GM18520 (cell line): ENCODE results near the gene TECR.
"Not testable (repeated sequence)": the region's sequence is repeated elsewhere in the genome, so short reads cannot be mapped to it uniquely, and the experiment has no call there.

Experiments used
- ATAC-seq: cut with Tn5 transposase; IDR thresholded peaks from one replicate; pipeline ENCODE4 v1.9.1; 2021; ENCODE audit not compliant: unreplicated experiment

The TECR gene

DNA sequence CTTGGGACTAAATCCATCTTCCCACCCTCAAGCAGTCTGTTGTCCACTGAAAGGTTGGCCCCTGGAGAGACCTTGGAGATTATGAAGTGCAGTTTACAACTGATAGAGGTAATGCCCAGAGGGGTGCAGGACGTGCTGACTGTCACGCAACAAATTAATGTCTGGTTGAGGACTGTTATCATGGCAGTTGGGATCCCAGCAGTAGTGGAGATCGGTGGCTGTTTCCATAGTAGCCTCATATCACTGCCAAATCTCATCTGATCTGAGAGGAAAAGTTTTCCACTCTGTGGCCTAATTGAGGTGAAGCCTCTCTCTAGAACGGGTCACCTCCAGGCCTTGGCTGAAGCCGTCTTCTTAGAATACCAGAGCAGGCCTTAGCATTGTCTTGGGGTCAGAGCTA lies 4.1 kb downstream of the TECR start:
- ATAC-seq = no peak

DNA sequence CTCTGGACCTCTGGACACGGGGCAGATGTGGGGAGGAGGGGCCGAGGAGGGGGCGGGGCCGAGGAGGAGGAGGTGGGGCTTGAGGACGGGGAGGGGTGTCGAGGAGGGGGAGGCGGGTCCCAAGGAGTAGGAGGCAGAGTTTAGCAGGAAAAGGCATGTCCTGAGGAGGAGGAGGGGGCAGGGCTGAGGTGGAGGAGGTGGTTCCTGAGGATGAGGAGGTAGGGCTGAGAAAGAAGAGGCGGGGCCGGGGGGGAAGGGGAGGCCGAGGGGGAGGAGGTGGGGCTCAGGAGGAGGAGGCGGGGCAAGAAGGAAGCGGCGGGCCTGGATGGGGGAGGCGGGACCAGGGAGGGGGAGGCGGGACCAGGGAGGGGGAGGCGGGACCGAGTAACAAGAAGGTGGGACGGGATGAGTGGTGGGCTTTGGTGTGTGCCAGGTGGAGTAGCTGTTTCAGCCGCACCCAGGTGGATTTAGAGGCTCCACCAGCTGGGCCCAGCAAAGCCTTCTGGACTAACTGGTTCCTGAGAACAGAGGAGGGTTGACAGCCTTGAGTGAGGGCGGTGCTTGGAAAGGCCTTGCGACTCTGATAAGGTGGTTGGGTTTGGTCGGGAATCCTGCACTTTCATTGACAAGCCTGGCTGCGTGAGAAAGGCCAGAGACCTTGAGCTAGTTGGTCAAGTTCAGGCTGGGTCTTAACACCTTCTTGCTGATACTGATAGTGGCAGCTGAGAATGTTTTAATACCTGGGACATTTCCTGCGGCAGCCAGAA lies 7.7 kb downstream of the TECR start:
- ATAC-seq = no peak

DNA sequence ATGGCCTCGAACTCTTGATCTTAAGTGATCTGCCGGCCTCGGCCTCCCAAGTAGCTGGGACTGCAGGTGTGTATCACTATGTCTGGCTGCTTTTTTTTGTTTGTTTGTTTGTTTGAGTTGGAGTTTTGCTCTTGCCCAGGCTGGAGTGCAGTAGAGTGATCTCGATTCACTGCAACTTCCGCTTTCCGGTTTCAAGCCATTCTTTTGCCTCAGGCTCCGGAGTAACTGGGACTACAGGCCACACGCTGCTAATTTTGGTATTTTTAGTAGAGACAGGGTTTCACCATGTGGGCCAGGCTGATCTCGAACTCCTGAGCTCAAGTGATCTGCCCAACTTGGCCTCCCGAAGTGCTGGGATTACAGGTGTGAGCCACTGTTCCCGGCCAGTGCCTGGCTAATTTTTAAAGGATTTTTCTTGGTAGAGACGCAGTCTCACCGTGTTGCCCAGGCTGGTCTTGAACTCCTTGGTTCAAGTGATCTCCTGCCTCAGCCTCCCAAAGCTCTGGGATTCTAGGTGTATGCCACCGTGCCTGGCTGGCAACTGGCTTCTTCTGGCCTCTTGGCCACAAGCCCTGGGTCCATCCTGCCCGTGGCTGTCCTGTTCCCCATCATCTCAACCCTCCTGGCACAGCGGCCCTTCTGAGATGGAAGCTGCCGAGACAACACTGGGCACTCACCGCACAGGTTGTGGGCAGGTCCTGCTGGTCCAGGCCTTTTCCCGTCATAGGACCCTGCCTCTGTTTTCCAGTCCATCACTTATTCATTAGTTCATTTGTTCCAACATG lies 11.5 kb downstream of the TECR start:
- no peak for ATAC-seq

DNA sequence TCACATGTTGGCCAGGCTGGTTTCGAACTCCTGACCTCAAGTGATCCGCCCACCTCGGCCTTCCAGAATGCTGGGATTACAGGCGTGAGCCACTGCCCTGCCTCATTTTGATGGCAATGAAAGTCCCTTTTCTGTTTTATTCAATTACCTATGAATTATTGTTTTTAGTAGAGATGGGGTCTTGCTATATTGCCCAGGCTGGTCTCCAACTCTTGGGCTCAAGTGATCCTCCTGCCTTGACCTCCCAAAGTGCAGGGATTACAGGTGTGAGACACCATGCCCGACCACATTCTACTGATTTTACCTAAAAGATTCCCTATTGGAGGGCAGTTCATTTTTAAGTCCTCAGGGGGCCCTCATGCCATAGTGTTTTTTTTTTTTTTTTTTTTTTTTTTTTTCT lies 12.6 kb downstream of the TECR start:
- not testable (repeated sequence) for ATAC-seq

DNA sequence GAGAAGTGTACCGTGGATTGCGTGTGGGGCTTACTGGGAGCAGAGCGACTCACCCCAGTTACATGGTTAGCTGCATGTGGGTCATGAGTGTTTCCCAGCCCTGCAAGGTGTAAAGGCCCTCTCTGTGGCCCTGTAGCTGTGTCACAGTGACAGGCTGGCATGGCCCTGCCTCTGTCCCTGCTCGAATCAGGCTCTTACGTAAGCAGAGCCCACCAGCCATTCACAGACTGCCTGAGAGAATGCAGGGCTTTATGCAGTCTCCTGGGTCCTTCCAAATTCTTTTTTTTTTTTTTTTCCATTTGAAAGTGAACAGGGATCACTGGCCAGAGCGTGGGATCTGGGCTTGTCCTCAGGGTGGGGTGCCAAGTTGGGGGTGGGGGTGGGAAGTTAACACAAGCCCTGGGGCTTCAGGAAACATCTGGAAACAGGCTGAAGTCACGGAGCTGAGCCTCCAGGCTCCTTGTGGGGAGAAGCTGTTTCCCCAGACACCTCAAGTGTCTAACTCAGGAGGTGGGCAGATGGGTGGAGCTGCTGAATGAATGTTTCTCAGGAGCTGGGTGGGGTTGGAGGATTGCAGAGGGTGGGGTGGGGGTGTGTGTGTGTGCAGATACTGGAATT lies 13.4 kb downstream of the TECR start:
- ATAC-seq = no peak

DNA sequence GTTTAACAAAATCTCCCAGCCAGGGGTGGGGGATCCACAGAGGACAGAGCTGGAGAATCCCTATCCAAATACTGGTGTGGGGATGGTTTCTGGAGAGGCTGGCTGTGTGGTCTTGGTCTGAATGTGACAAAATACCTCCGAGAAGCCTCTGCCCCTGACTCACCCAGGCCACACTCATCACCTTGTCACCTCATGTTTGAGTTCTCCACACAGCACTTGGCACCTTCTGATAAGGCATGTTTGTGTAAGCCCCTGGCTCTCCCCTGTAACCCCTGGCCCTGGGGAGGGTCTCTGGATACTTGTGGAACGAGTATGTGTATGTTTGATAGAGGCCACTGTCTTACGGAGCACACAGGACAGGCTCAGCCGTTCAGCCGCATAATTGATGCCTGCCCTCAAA lies 14.7 kb downstream of the TECR start:
- ATAC-seq = no peak

DNA sequence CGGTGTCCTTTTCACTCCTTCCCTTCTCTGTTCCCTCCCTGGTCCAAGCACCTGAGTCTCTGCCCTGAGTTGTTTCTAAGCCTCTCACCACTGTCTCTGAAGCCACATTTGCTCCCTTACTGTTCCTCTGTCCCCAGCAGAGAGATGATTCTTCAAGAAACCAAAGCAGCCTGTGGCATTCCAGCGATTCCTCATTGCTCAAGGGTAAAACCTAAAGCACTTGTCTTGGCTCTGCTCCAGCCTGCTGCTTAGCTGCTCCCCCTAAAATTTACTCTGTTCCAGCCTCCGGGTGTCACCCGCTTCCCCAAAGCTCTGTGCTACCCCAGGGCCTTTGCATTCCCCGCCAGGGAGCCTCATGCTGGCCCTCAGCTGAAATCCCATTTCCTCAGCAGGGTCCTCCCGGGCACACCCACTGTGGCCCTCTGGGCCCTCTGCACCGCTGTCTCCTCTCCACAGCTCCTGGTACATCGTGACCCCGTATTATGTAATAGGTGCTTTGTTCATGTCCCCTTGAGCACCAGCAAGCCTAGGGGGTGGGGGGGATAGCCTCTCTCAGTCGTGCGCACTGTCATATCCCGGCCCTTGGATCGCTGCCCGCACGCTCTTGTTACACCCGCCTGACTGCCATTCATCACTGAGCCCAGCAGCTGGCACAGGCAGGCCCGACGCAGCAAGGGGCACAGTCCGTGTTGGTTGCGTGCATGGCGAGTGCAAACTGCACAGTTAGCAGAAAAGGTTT lies 15.8 kb downstream of the TECR start:
- ATAC-seq = no peak

- ATAC-seq = no peak
Measured at GRCh38 chr19:14545716-14546082, 16.3 kb downstream of the TECR start.

DNA sequence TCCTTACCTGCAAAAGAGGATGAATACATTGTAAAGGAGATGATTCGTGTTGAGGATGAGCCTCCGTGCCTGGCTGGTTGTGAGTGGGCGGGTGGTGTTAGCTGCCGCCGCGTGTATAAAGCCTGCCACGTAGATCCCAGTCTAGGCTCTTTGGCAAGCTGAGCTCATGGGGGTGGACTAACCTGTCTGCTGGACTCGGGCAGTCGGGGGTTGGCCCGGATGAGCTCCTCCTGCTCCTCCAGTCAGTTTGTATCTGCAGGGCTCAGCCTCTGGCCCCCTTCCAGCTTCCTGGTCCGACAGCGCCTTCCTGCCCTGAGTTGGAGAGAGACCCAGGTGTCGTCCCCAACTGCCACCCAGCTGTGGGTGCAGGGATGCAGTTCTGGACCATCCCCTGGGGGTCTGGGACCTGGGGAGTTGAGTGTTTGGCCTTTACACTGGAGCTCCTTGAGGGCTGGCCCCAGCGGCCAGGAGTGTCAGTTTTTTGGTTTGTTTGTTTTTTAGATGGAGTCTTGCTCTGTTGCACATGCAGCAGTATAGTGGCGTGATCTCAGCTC lies 20.9 kb downstream of the TECR start:
- ATAC-seq = no peak

- ATAC-seq = not testable (repeated sequence)
Measured at GRCh38 chr19:14551134-14552005, 22.0 kb downstream of the TECR start.

GRCh38 chr19:14552006-14552360 lies 22.6 kb downstream of the TECR start:
- not testable (repeated sequence) for ATAC-seq

- no peak for ATAC-seq
Measured at GRCh38 chr19:14553042-14553938, 23.9 kb downstream of the TECR start.

GRCh38 chr19:14553939-14554243 lies 24.5 kb downstream of the TECR start:
- no peak for ATAC-seq

- no peak for ATAC-seq
Measured at GRCh38 chr19:14554382-14554812, 25.0 kb downstream of the TECR start.

DNA sequence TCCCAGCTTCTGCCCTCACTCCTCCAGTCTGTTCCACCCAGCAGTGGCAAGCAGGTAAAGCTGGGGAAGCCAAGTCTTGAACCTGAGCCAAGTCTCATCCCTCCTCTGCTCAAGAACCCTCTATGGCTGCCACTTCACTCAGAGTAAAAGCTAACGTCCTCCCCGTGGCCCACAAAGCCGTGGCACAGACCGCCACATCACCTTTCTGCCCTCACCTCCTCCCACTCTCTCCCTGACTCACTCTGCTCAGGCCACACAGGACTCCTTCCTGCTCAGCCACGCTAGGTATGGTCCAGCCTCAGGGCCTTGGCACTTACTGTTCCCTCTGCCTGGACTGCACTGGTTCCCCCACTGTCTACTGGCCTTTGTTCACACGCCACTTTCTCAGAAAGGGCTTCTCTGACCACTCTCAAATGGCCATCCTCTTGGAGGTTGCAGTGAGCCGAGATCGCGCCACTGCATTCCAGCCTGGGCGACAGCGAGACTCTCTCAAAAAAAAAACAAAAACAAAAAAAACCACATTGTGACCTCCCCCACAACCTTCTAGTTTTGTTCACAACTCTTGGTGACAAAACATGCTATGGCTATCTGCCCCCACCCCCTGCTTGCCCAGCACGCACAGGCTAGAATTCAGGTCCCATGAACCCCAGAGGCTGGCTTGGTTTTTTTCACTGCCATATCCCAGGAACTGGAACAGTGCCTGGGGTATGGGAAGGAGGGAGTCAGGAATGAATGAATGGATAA lies 26.7 kb downstream of the TECR start:
- ATAC-seq = no peak

GRCh38 chr19:14556662-14557188 lies 27.3 kb downstream of the TECR start:
- ATAC-seq = no peak

DNA sequence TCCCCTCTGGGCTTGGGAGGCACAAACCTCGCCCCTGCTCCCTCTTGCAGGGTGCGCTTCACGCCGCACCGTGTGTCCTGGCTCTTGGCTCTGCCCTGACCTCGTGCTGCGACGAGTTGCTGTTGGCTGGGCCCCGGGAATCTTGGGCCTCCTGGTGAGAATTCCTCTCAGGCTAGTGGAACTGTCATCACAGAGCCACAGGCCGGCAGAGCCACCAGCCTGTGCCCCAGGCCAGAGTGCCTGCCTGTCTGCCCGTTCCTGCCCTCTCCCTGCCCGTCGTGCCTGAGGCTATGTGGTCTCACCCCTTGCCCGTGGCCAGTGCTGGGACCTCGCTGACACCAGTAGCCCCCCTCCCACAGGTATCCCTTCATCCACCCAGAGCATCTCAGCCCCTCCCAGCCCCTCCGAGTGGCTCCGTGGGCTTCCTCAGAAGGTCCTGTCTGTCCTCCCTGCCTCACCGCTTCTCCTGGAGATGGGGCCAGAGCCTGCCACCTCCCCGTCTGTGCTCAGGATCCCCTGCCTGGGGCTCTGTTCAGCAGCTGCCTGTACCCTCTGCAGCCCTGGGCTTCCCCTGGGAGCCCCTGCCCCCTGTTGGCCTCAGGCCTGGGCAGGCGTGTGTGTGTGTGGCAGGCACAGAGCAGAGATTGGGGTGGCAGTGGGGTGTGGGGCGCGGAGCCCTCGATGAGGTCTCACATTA lies 29.1 kb downstream of the TECR start:
- ATAC-seq = no peak
